H9 (cell line): Measurements from ENCODE around the gene SCAF8. TPM values are rescaled to one million over a fixed set of nuclear protein-coding genes. Genes with fewer than 3 reads are reported as not detected.

ENCODE experiments used
- DNase-seq: peaks from one replicate; pipeline ENCODE4 v3.0.0-alpha.2; 2017
- H2AFZ ChIP-seq: one replicate; pipeline ENCODE4 v1.6.1; 2013; ENCODE audit warnings: mild to moderate bottlenecking, low read length, control low read depth, moderate library complexity
- H2AK5ac ChIP-seq: 2 replicates; pipeline ENCODE4 v1.6.1; 2013; ENCODE audit warnings: low read length, control low read depth, mixed read lengths; ENCODE audit not compliant: insufficient read length
- H2BK120ac ChIP-seq: one replicate; pipeline ENCODE4 v1.6.1; 2013; ENCODE audit warnings: low read depth, mild to moderate bottlenecking, low read length, control low read depth, inconsistent platforms; ENCODE audit not compliant: poor library complexity, severe bottlenecking
- H2BK12ac ChIP-seq: 2 replicates; pipeline ENCODE4 v1.6.1; 2013; ENCODE audit warnings: low read length, control low read depth, mixed read lengths, low read depth; ENCODE audit not compliant: insufficient read length
- H2BK15ac ChIP-seq: 2 replicates; pipeline ENCODE4 v1.6.1; 2013; ENCODE audit warnings: low read depth, low read length, control low read depth
- H2BK20ac ChIP-seq: one replicate; pipeline ENCODE4 v1.6.1; 2013; ENCODE audit warnings: low read depth, mild to moderate bottlenecking, low read length, control low read depth, inconsistent platforms; ENCODE audit not compliant: poor library complexity, severe bottlenecking
- H2BK5ac ChIP-seq: 2 replicates; pipeline ENCODE4 v1.6.1; 2013; ENCODE audit warnings: low read length, control low read depth, mixed read lengths; ENCODE audit not compliant: insufficient read length
- H3K14ac ChIP-seq: 2 replicates; pipeline ENCODE4 v1.6.1; 2013; ENCODE audit warnings: low read length, control low read depth; ENCODE audit not compliant: insufficient read depth
- H3K18ac ChIP-seq: 2 replicates; pipeline ENCODE4 v1.6.1; 2013; ENCODE audit warnings: low read depth, mild to moderate bottlenecking, mixed read lengths, low read length, control low read depth; ENCODE audit not compliant: insufficient read length
- H3K23ac ChIP-seq: 2 replicates; pipeline ENCODE4 v1.6.1; 2013; ENCODE audit warnings: low read length, control low read depth, mixed read lengths, low read depth; ENCODE audit not compliant: insufficient read length
- H3K23me2 ChIP-seq: 2 replicates; pipeline ENCODE4 v1.6.1; 2013; ENCODE audit warnings: low read depth, mild to moderate bottlenecking, mixed read lengths, low read length, control low read depth; ENCODE audit not compliant: insufficient read length, poor library complexity, severe bottlenecking
- H3K27ac ChIP-seq: 2 replicates; pipeline ENCODE4 v1.5.1; 2013; ENCODE audit warnings: low read length, control low read depth, mixed read lengths, low read depth; ENCODE audit not compliant: insufficient read length
- H3K27me3 ChIP-seq: 2 replicates; pipeline ENCODE4 v1.6.1; 2013; ENCODE audit warnings: low read length, control low read depth, inconsistent platforms; ENCODE audit not compliant: insufficient read depth
- H3K4ac ChIP-seq: 2 replicates; pipeline ENCODE4 v1.6.1; 2013; ENCODE audit warnings: low read depth, mild to moderate bottlenecking, control low read depth, inconsistent platforms, low read length, moderate library complexity
- H3K4me1 ChIP-seq: 2 replicates; pipeline ENCODE4 v1.6.1; 2013; ENCODE audit warnings: low read length, control low read depth, inconsistent platforms; ENCODE audit not compliant: insufficient read depth
- H3K4me2 ChIP-seq: 2 replicates; pipeline ENCODE4 v1.6.1; 2013; ENCODE audit warnings: low read length, control low read depth, mixed read lengths; ENCODE audit not compliant: insufficient read length, insufficient read depth
- H3K56ac ChIP-seq: 2 replicates; pipeline ENCODE4 v1.6.1; 2013; ENCODE audit warnings: low read depth, mild to moderate bottlenecking, mixed read lengths, low read length, control low read depth; ENCODE audit not compliant: insufficient read length
- H3K79me1 ChIP-seq: 2 replicates; pipeline ENCODE4 v1.6.1; 2013; ENCODE audit warnings: low read depth, mild to moderate bottlenecking, moderate library complexity, low read length, control low read depth, inconsistent platforms; ENCODE audit not compliant: insufficient read depth, poor library complexity, severe bottlenecking
- H3K79me2 ChIP-seq: 2 replicates; pipeline ENCODE4 v1.6.1; 2013; ENCODE audit warnings: low read length, control low read depth, inconsistent platforms; ENCODE audit not compliant: insufficient read depth
- H3K9ac ChIP-seq: 2 replicates; pipeline ENCODE4 v1.6.1; 2013; ENCODE audit warnings: low read length, control low read depth, mixed read lengths; ENCODE audit not compliant: insufficient read length; ENCODE audit errors: extremely low read depth
- H3K9me3 ChIP-seq: one replicate; pipeline ENCODE4 v1.6.1; 2013; ENCODE audit warnings: low read depth, low read length, inconsistent platforms; ENCODE audit not compliant: control insufficient read depth
- H3T11ph ChIP-seq: one replicate; pipeline ENCODE4 v1.6.1; 2013; ENCODE audit warnings: mild to moderate bottlenecking, low read length, control low read depth, inconsistent platforms
- H4K20me1 ChIP-seq: one replicate; pipeline ENCODE4 v1.6.1; 2013; ENCODE audit not compliant: control insufficient read depth, insufficient read length, insufficient read depth
- H4K5ac ChIP-seq: 2 replicates; pipeline ENCODE4 v1.6.1; 2013; ENCODE audit warnings: low read depth, mild to moderate bottlenecking, mixed read lengths, low read length, control low read depth; ENCODE audit not compliant: insufficient read length
- H4K8ac ChIP-seq: replicated peaks from 2 replicates; pipeline ENCODE4 v1.6.1; 2013; ENCODE audit warnings: low read length, control low read depth, mixed read lengths, low read depth; ENCODE audit not compliant: insufficient read length
- H4K91ac ChIP-seq: 2 replicates; pipeline ENCODE4 v1.6.1; 2013; ENCODE audit warnings: low read depth, mild to moderate bottlenecking, moderate library complexity, mixed read lengths, low read length, control low read depth; ENCODE audit not compliant: insufficient read length
- H3K27ac Mint-ChIP-seq, 3 experiments: 2 replicates in 2 of 3; 3 replicates in 1 of 3; pipeline ENCODE4 v1.8.0; 2020 to 2021; ENCODE audit warnings: mixed read lengths in 3 of 3, mild to moderate bottlenecking in 1 of 3, moderate library complexity in 1 of 3
- H3K27me3 Mint-ChIP-seq: 2 replicates; pipeline ENCODE4 v1.8.0; 2021; ENCODE audit warnings: low read depth, mild to moderate bottlenecking, moderate library complexity, mixed read lengths
- H3K36me3 Mint-ChIP-seq, 3 experiments: 2 replicates in 2 of 3; 3 replicates in 1 of 3; pipeline ENCODE4 v1.8.0; 2020 to 2021; ENCODE audit warnings: low read depth in 3 of 3, mixed read lengths in 3 of 3; ENCODE audit not compliant: insufficient read depth in 1 of 3
- H3K4me1 Mint-ChIP-seq, 2 experiments: 2 replicates each; pipeline ENCODE4 v1.8.0; 2020; ENCODE audit warnings: mixed read lengths in 2 of 2
- H3K4me3 Mint-ChIP-seq, 2 experiments: 2 replicates in 1 of 2; 3 replicates in 1 of 2; pipeline ENCODE4 v1.8.0; 2020 to 2021; ENCODE audit warnings: mild to moderate bottlenecking in 2 of 2, mixed read lengths in 2 of 2, moderate library complexity in 1 of 2
- H3K9me3 Mint-ChIP-seq, 2 experiments: 2 replicates in 1 of 2; 3 replicates in 1 of 2; pipeline ENCODE4 v1.8.0; 2020; ENCODE audit warnings: mild to moderate bottlenecking in 2 of 2, mixed read lengths in 2 of 2, moderate library complexity in 1 of 2
- CTCF ChIP-seq: fragments of 200-600 bp; sonication (generic); conservative IDR thresholded peaks from 3 replicates; pipeline ENCODE4 v1.8.0; 2021; ENCODE audit warnings: antibody characterized with exemption, mild to moderate bottlenecking
- WGBS: extraction: QIAGEN DNeasy Blood & Tissue Kit; methylation state at CpG from one replicate; pipeline ENCODE4 v1.1.7; 2013; ENCODE audit warnings: missing lambda C conversion rate, low lambda C conversion rate, mixed read lengths; ENCODE audit not compliant: insufficient read length; ENCODE audit errors: extremely low coverage; 5-methylcytosine and 5-hydroxymethylcytosine counted together
- total RNA-seq: library from RNA; stranded (reverse); gene quantifications from 2 replicates; pipeline ENCODE4 v1.2.1, GENCODE V29; 2021

SCAF8 gene
- total RNA-seq, 1 experiment from 2014 or later, result 78.5 TPM

- Histone ChIP-seq H2BK5ac (no peak overlapping the region), H3K9ac (no peak overlapping the region), H3K4ac (no peak overlapping the region), H2AK5ac (no peak overlapping the region), H2BK12ac (no peak overlapping the region), H3T11ph (no peak overlapping the region), H3K27ac (no peak overlapping the region), H3K18ac (no peak overlapping the region), H3K79me2 (no peaks in the 10 kb centered on the region; the same call in 1 of the 2 replicates), H4K91ac (no peak overlapping the region), H3K4me2 (no peak overlapping the region), H3K14ac (no peak overlapping the region), H2AFZ (no peak overlapping the region), H3K27me3 (no peaks in the 10 kb centered on the region), H4K8ac (no peak overlapping the region), H4K20me1 (no peaks in the 10 kb centered on the region), H2BK120ac (no peak overlapping the region), H3K56ac (no peak overlapping the region), H3K4me1 (no peaks in the 10 kb centered on the region), H3K9me3 (no peaks in the 10 kb centered on the region), H2BK20ac (no peak overlapping the region), H3K23me2 (no peaks in the 10 kb centered on the region), H3K23ac (no peak overlapping the region), H2BK15ac (no peak overlapping the region), H3K79me1 (peaks cover 8% of the 10 kb centered on the region), H4K5ac (no peak overlapping the region)
- peak overlapping the region in 1 of 3 experiments; percentile 14; a peak in 2 of 7 replicates for H3K27ac Mint-ChIP-seq
- peaks cover 13 to 18% of the 10 kb centered on the region in 2 experiments for H3K4me1 Mint-ChIP-seq
- DNase-seq, result no peak
- no peak for TF ChIP-seq CTCF
- H3K9me3 Mint-ChIP-seq, result no peaks in the 10 kb centered on the region
- no peaks in the 10 kb centered on the region for H3K27me3 Mint-ChIP-seq
- no CpG with 5 or more reads among the region's 3 CpGs for WGBS
- H3K36me3 Mint-ChIP-seq, result peaks cover 1 to 13% (median 8%) of the 10 kb centered on the region in 3 experiments; a peak in 4 of 7 replicates
- no peak overlapping the region for H3K4me3 Mint-ChIP-seq
Observed at GRCh38 chr6:154852687-154853086, 119.5 kb downstream of the SCAF8 start.
